Measurements from ENCODE around the gene CS. TPM values are rescaled to one million over a fixed set of nuclear protein-coding genes. Genes with fewer than 3 reads are reported as not detected.

CS gene
- total RNA-seq, 1 donor from 2014 or later: 91.1 TPM

GRCh38 chr12:56261503-56262232 is 38.5 kb downstream of the CS start:
- no peak overlapping the region for H3K27ac ChIP-seq
- H2AFZ ChIP-seq (replicated peaks): no peak overlapping the region

GRCh38 chr12:56260921-56261320 is 39.2 kb downstream of the CS start:
- no peak overlapping the region for H3K4me2 ChIP-seq
- Mint-ChIP-seq H3K36me3 (peaks cover 4% of the 10 kb centered on the region), H3K9me3 (no peaks in the 10 kb centered on the region), H3K27ac (no peak overlapping the region), H3K4me3 (no peak overlapping the region), H3K27me3 (ENCODE audit: insufficient read depth, low read depth) (peaks cover 2% of the 10 kb centered on the region), H3K4me1 (peaks cover 20% of the 10 kb centered on the region)
- DNase-seq (ENCODE audit: low spot score): no peak
- no peaks in the 10 kb centered on the region for H3K9me3 ChIP-seq (ENCODE audit: low read depth)
- H3K36me3 ChIP-seq: no peaks in the 10 kb centered on the region
- H4K20me1 ChIP-seq (ENCODE audit: low read depth): peaks cover 20% of the 10 kb centered on the region
- H3K27ac ChIP-seq: no peak overlapping the region
- peaks cover 22% of the 10 kb centered on the region for H3K79me2 ChIP-seq (ENCODE audit: low read depth)
- H2AFZ ChIP-seq (replicated peaks): no peak overlapping the region
- peaks cover 30% of the 10 kb centered on the region for H3F3A ChIP-seq (ENCODE audit: low read depth)
- peaks cover 17% of the 10 kb centered on the region for H3K4me1 ChIP-seq
- no peak overlapping the region for H3K9ac ChIP-seq
- H3K4me3 ChIP-seq: no peak overlapping the region
- no peaks in the 10 kb centered on the region for H3K27me3 ChIP-seq
- TF ChIP-seq CTCF (IDR thresholded peaks at IDR 0.05): no peak
- no peak for TF ChIP-seq EZH2phosphoT487 (IDR thresholded peaks at IDR 0.05)
- TF ChIP-seq EZH2 (IDR thresholded peaks at IDR 0.05): no peak

More at GRCh38 chr12:56261503-56262232, 38.5 kb downstream of the CS start:
- H3K79me2 ChIP-seq (ENCODE audit: low read depth): peaks cover 14% of the 10 kb centered on the region
- no peaks in the 10 kb centered on the region for H3K9me3 Mint-ChIP-seq
- no peaks in the 10 kb centered on the region for H3K9me3 ChIP-seq (ENCODE audit: low read depth)
- H3F3A ChIP-seq (ENCODE audit: low read depth): peaks cover 34% of the 10 kb centered on the region
- H3K36me3 Mint-ChIP-seq: no peaks in the 10 kb centered on the region
- no peak overlapping the region for H3K4me2 ChIP-seq
- H3K36me3 ChIP-seq: no peaks in the 10 kb centered on the region
- DNase-seq (ENCODE audit: low spot score): no peak
- H3K4me1 ChIP-seq: peaks cover 11% of the 10 kb centered on the region
- no peak overlapping the region for H3K4me3 Mint-ChIP-seq
- no peaks in the 10 kb centered on the region for H3K27me3 ChIP-seq
- H3K4me1 Mint-ChIP-seq: peaks cover 18% of the 10 kb centered on the region
- H3K27ac Mint-ChIP-seq: no peak overlapping the region
- no peak overlapping the region for H3K9ac ChIP-seq
- TF ChIP-seq CTCF (IDR thresholded peaks at IDR 0.05): no peak
- peaks cover 13% of the 10 kb centered on the region for H4K20me1 ChIP-seq (ENCODE audit: low read depth)
- H3K4me3 ChIP-seq: no peak overlapping the region
- peaks cover 2% of the 10 kb centered on the region for H3K27me3 Mint-ChIP-seq (ENCODE audit: insufficient read depth, low read depth)

- TF ChIP-seq EZH2phosphoT487 (IDR thresholded peaks at IDR 0.05) (no peak), EZH2 (IDR thresholded peaks at IDR 0.05) (no peak), CTCF (IDR thresholded peaks at IDR 0.05) (no peak)
- H3K27me3 ChIP-seq: no peaks in the 10 kb centered on the region
- Mint-ChIP-seq H3K4me1 (peaks cover 18% of the 10 kb centered on the region), H3K4me3 (peak overlapping the region; percentile 44), H3K27ac (no peak overlapping the region), H3K27me3 (ENCODE audit: insufficient read depth, low read depth) (peaks cover 2% of the 10 kb centered on the region), H3K36me3 (peaks cover 8% of the 10 kb centered on the region), H3K9me3 (no peaks in the 10 kb centered on the region)
- H3K36me3 ChIP-seq: no peaks in the 10 kb centered on the region
- H4K20me1 ChIP-seq (ENCODE audit: low read depth): peaks cover 25% of the 10 kb centered on the region
- peaks cover 24% of the 10 kb centered on the region for H3F3A ChIP-seq (ENCODE audit: low read depth)
- H3K4me1 ChIP-seq: peaks cover 17% of the 10 kb centered on the region
- no peak for DNase-seq (ENCODE audit: low spot score)
- peaks cover 27% of the 10 kb centered on the region for H3K79me2 ChIP-seq (ENCODE audit: low read depth)
- H3K9ac ChIP-seq: no peak overlapping the region
- H3K27ac ChIP-seq: no peak overlapping the region
- no peaks in the 10 kb centered on the region for H3K9me3 ChIP-seq (ENCODE audit: low read depth)
- H3K4me2 ChIP-seq: no peak overlapping the region
- no peak overlapping the region for H3K4me3 ChIP-seq
- no peak overlapping the region for H2AFZ ChIP-seq (replicated peaks)
Measured at GRCh38 chr12:56260380-56260779, 39.8 kb downstream of the CS start.

All from neural progenitor cell (in vitro differentiated cells).